IMR-90 (cell line): ENCODE results near the gene CRTAC1. TPM values are rescaled to one million over a fixed set of nuclear protein-coding genes. Genes with fewer than 3 reads are reported as not detected.

Experiments used
- ATAC-seq: fragments of 200-7000 bp; cut with Tn5 transposase; 2 replicates; pipeline ENCODE4 v1.9.1; 2020; ENCODE audit warnings: low read depth, mild to moderate bottlenecking, moderate library complexity
- BruUV-seq: library from RNA; stranded (reverse); fragments of 400-500 nt; replicated peaks from 2 replicates; lab custom pipeline; 2021; lab: Mats Ljungman, UMichigan
- CTCF ChIA-PET: fragments of 300-600 bp; formaldehyde crosslinking; extraction: SDS; loops from one replicate; lab custom pipeline; 2021; ENCODE audit warnings: antibody characterized with exemption; lab: Yijun Ruan, JAX
- POLR2A ChIA-PET: fragments of 300-600 bp; sonication (Branson Sonifier 250); formaldehyde crosslinking; loops from one replicate; lab custom pipeline; 2022; ENCODE audit warnings: antibody characterized with exemption; ENCODE audit not compliant: unreplicated experiment; lab: Charles Lee
- DNase-seq: peaks from one replicate; pipeline ENCODE4 v3.0.0; 2013
- H2AFZ ChIP-seq: replicated peaks from 2 replicates; pipeline ENCODE3; 2013; ENCODE audit warnings: low read length, mild to moderate bottlenecking; ENCODE audit not compliant: poor library complexity
- H2AK5ac ChIP-seq: 2 replicates; pipeline ENCODE4 v1.6.1; 2013; ENCODE audit warnings: low read depth, low read length, inconsistent platforms
- H2AK9ac ChIP-seq: replicated peaks from 2 replicates; pipeline ENCODE3; 2013; ENCODE audit warnings: mild to moderate bottlenecking, low read depth, low read length, moderate library complexity; ENCODE audit not compliant: poor library complexity
- H2BK120ac ChIP-seq: 2 replicates; pipeline ENCODE4 v1.6.1; 2013; ENCODE audit warnings: low read depth, low read length, inconsistent platforms
- H2BK15ac ChIP-seq: 3 replicates; pipeline ENCODE4 v1.6.1; 2013; ENCODE audit warnings: low read depth, low read length, inconsistent platforms
- H2BK20ac ChIP-seq: 2 replicates; pipeline ENCODE4 v1.6.1; 2013; ENCODE audit warnings: low read depth, mild to moderate bottlenecking, inconsistent platforms, low read length, moderate library complexity
- H2BK5ac ChIP-seq: 2 replicates; pipeline ENCODE4 v1.6.1; 2013; ENCODE audit warnings: mild to moderate bottlenecking, low read depth, low read length, inconsistent platforms; ENCODE audit not compliant: poor library complexity, severe bottlenecking
- H3K14ac ChIP-seq: replicated peaks from 2 replicates; pipeline ENCODE4 v1.6.1; 2013; ENCODE audit warnings: low read depth, low read length, inconsistent platforms
- H3K18ac ChIP-seq: 2 replicates; pipeline ENCODE4 v1.6.1; 2013; ENCODE audit warnings: low read depth, low read length, control low read depth
- H3K23ac ChIP-seq: 2 replicates; pipeline ENCODE4 v1.6.1; 2013; ENCODE audit warnings: low read depth, low read length, inconsistent platforms
- H3K27ac ChIP-seq: 2 replicates; pipeline ENCODE4 v1.5.1; 2013; ENCODE audit warnings: mild to moderate bottlenecking, control low read depth, low read length; ENCODE audit not compliant: insufficient read depth
- H3K27me3 ChIP-seq: 2 replicates; pipeline ENCODE4 v1.6.1; 2013; ENCODE audit warnings: low read length; ENCODE audit not compliant: control insufficient read depth, insufficient read depth
- H3K36me3 ChIP-seq: 2 replicates; pipeline ENCODE4 v1.6.1; 2013; ENCODE audit warnings: low read length, mixed read lengths; ENCODE audit not compliant: control insufficient read depth, insufficient read depth
- H3K4ac ChIP-seq: 2 replicates; pipeline ENCODE4 v1.6.1; 2013; ENCODE audit warnings: low read depth, low read length, inconsistent platforms
- H3K4me1 ChIP-seq: 2 replicates; pipeline ENCODE4 v1.6.1; 2013; ENCODE audit warnings: low read length, mixed read lengths; ENCODE audit not compliant: control insufficient read depth, insufficient read depth
- H3K4me2 ChIP-seq: 2 replicates; pipeline ENCODE4 v1.6.1; 2013; ENCODE audit warnings: low read depth, mild to moderate bottlenecking, control low read depth, low read length, moderate library complexity
- H3K4me3 ChIP-seq: 2 replicates; pipeline ENCODE4 v1.5.1; 2013; ENCODE audit warnings: low read depth, mild to moderate bottlenecking, control low read depth, low read length, moderate library complexity; ENCODE audit not compliant: insufficient read depth
- H3K56ac ChIP-seq: 2 replicates; pipeline ENCODE4 v1.6.1; 2013; ENCODE audit warnings: low read length, inconsistent platforms; ENCODE audit not compliant: insufficient read depth; ENCODE audit errors: extremely low read depth
- H3K79me1 ChIP-seq, 2 experiments: 2 replicates each; pipeline ENCODE4 v1.6.1; 2013; ENCODE audit warnings: low read length in 2 of 2, inconsistent platforms in 1 of 2, low read depth in 1 of 2
- H3K9ac ChIP-seq: 2 replicates; pipeline ENCODE4 v1.6.1; 2013; ENCODE audit warnings: low read depth, low read length, control low read depth
- H3K9me1 ChIP-seq: 2 replicates; pipeline ENCODE4 v1.6.1; 2013; ENCODE audit warnings: low read length, inconsistent platforms; ENCODE audit not compliant: insufficient read depth
- H3K9me3 ChIP-seq: 2 replicates; pipeline ENCODE4 v1.6.1; 2013; ENCODE audit warnings: low read length; ENCODE audit not compliant: control insufficient read depth, insufficient read depth
- H4K20me1 ChIP-seq: 2 replicates; pipeline ENCODE4 v1.6.1; 2013; ENCODE audit warnings: low read length, inconsistent platforms; ENCODE audit not compliant: insufficient read depth
- H4K5ac ChIP-seq: 2 replicates; pipeline ENCODE4 v1.6.1; 2013; ENCODE audit warnings: mild to moderate bottlenecking, low read depth, low read length, control low read depth
- H4K8ac ChIP-seq, 2 experiments: 2 replicates each; pipeline ENCODE4 v1.6.1; 2013; ENCODE audit warnings: low read depth in 2 of 2, low read length in 2 of 2, control low read depth in 1 of 2, inconsistent platforms in 1 of 2
- H4K91ac ChIP-seq: 2 replicates; pipeline ENCODE4 v1.6.1; 2013; ENCODE audit warnings: low read depth, low read length, inconsistent platforms; ENCODE audit not compliant: insufficient read depth
- RAD21 ChIP-seq: IDR thresholded peaks from 2 replicates; pipeline ENCODE4 v1.6.1; 2012; ENCODE audit warnings: low read length, improper control_type of control experiment
- RCOR1 ChIP-seq: IDR thresholded peaks from 2 replicates; pipeline ENCODE4 v1.6.1; 2012; ENCODE audit warnings: mild to moderate bottlenecking, low read length, improper control_type of control experiment; ENCODE audit not compliant: insufficient replicate concordance
- WGBS, 2 experiments: methylation state at CpG; one replicate each; pipeline versions ENCODE4 v1.1.5 to v1.1.7; 2013; ENCODE audit warnings: missing lambda C conversion rate in 2 of 2; ENCODE audit not compliant: insufficient read length in 1 of 2; ENCODE audit errors: extremely low coverage in 2 of 2; 5-methylcytosine and 5-hydroxymethylcytosine counted together
- dilution Hi-C: fragments of 300-500 bp; cut with HindIII; formaldehyde crosslinking; loops from one replicate; pipeline ENCODE4 v1.14.3; 2018; ENCODE audit warnings: low sequenced_read_pairs; ENCODE audit not compliant: unreplicated experiment
- in situ Hi-C: fragments of 300-500 bp; cut with MboI; formaldehyde crosslinking; loops from 3 replicates; pipeline ENCODE4 v1.14.3; 2019; ENCODE audit warnings: low sequenced_read_pairs, inconsistent platforms, mixed read lengths
- intact Hi-C: fragments of 100-400 bp; cut with micrococcal nuclease; formaldehyde crosslinking; loops from 2 replicates; pipeline ENCODE4 v1.10.0; 2022
- polyA plus RNA-seq, 3 experiments: library from polyadenylated mRNA; depleted of rRNA; stranded (reverse); fragments of >200 nt; gene quantifications; 2 replicates each; pipeline ENCODE4 v1.2.3, GENCODE V29; 2012; ENCODE audit warnings: low replicate concordance in 1 of 3
- total RNA-seq: library from RNA; depleted of rRNA; stranded (reverse); fragments of >200 nt; gene quantifications from 2 replicates; pipeline ENCODE4 v1.2.3, GENCODE V29; 2012

Gene CRTAC1
- total and polyA plus RNA-seq, 2 of the 4 experiments (the other 2 are of a cell fraction) = not detected

DNA sequence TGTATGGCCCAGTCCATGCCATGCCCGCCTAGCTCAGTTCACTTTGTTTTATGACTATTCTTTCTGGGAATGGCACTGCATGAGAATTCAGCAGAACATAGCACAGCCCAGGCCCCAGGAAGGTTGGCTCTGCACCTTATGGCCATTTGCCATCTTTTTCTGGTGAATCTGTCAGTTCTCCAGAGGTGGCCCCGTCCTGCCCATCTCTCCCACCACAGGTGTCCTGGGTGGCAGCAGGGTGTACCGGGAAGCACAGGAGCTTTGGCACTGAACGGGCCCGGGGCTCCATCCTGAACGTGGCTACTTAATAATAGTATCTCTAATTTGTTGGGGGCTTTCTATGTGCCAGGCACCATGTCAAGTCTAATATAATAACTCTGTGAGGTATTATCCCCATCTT, 156.1 kb downstream of the CRTAC1 start:
- CTCF ChIA-PET = no interaction called here
- 20% methylated on average over 1 of the region's 6 CpGs; no CpG with 5 or more reads in 1 of the 2 experiments for WGBS, 2 experiments
- Histone ChIP-seq H2AK9ac (no peak overlapping the region), H3K4me3 (no peak overlapping the region), H3K9ac (no peak overlapping the region), H2BK120ac (no peak overlapping the region), H3K18ac (no peak overlapping the region), H3K36me3 (no peaks in the 10 kb centered on the region), H2BK15ac (no peak overlapping the region), H4K5ac (no peak overlapping the region), H4K8ac (no peak overlapping the region), H2BK20ac (no peak overlapping the region), H3K9me3 (no peaks in the 10 kb centered on the region), H3K4me1 (no peaks in the 10 kb centered on the region), H3K27ac (no peak overlapping the region), H2BK5ac (no peak overlapping the region), H4K91ac (no peak overlapping the region), H3K4ac (no peak overlapping the region), H3K4me2 (no peak overlapping the region), H2AFZ (no peak overlapping the region), H3K27me3 (peaks cover 39% of the 10 kb centered on the region), H3K79me1 (no peaks in the 10 kb centered on the region), H3K14ac (no peak overlapping the region), H4K20me1 (no peaks in the 10 kb centered on the region), H3K9me1 (no peaks in the 10 kb centered on the region), H2AK5ac (no peak overlapping the region), H3K56ac (no peak overlapping the region), H3K23ac (no peak overlapping the region)
- no TSS peak for BruUV-seq
- intact Hi-C loops = no loop called here
- dilution Hi-C loops = no loop called here
- in situ Hi-C loops = no loop called here
- POLR2A ChIA-PET = no interaction called here
- ATAC-seq (no peak), DNase-seq (no peak)
- no peak for TF ChIP-seq RCOR1
- no peak for TF ChIP-seq RAD21
